Endothelial cell of umbilical vein (primary cell): ENCODE results near the gene LMF2. TPM values are rescaled to one million over a fixed set of nuclear protein-coding genes. Genes with fewer than 3 reads are reported as not detected.
A peak's percentile ranks its signal among the peaks of the same experiment; 100 is the strongest.

ENCODE experiments used
- BruUV-seq: library from RNA; stranded (reverse); fragments of 400-500 nt; replicated peaks from 2 replicates; lab custom pipeline; 2021; lab: Mats Ljungman, UMichigan
- CTCF ChIA-PET: fragments of 300-600, 350-600 bp; sonication (Branson Sonifier 250); formaldehyde crosslinking; loops from one replicate; lab custom pipeline; 2021; ENCODE audit warnings: antibody characterized with exemption, inconsistent platforms; lab: Charles Lee
- POLR2A ChIA-PET: fragments of 300-600, 350-600 bp; sonication (Branson Sonifier 250); formaldehyde crosslinking; loops from one replicate; lab custom pipeline; 2021; ENCODE audit warnings: antibody characterized with exemption, inconsistent platforms; lab: Charles Lee
- DNase-seq: peaks from one replicate; pipeline ENCODE4 v3.0.0-alpha.2; 2011; ENCODE audit warnings: low read depth, low spot score
- FAIRE-seq: peaks from 2 replicates; lab custom pipeline; 2011; peaks lifted over from hg19 to GRCh38; lab: Jason Lieb, UNC
- H2AFZ ChIP-seq: 2 replicates; pipeline ENCODE4 v1.6.0; 2012; ENCODE audit warnings: low read depth, low read length, control low read depth, inconsistent platforms
- H3K27ac ChIP-seq: 2 replicates; pipeline ENCODE4 v1.5.1; 2011; ENCODE audit warnings: low read depth, mild to moderate bottlenecking, control low read depth, low read length, moderate library complexity; ENCODE audit not compliant: insufficient read depth
- H3K27me3 ChIP-seq, 2 experiments: 2 replicates each; pipeline versions ENCODE4 v1.6.0 to v1.6.1; 2011; ENCODE audit warnings: low read length in 2 of 2, mixed read lengths in 1 of 2; ENCODE audit not compliant: control insufficient read depth in 2 of 2, insufficient read depth in 2 of 2
- H3K36me3 ChIP-seq, 2 experiments: 2 replicates in 1 of 2; 3 replicates in 1 of 2; pipeline ENCODE4 v1.5.1; 2011; ENCODE audit warnings: low read length in 2 of 2, mild to moderate bottlenecking in 1 of 2, moderate library complexity in 1 of 2; ENCODE audit not compliant: control insufficient read depth in 2 of 2, insufficient read depth in 2 of 2; ENCODE audit errors: extremely low read depth in 1 of 2
- H3K4me1 ChIP-seq: 3 replicates; pipeline ENCODE4 v1.5.1; 2011; ENCODE audit warnings: mild to moderate bottlenecking, low read length; ENCODE audit not compliant: control insufficient read depth, insufficient read depth; ENCODE audit errors: extremely low read depth
- H3K4me2 ChIP-seq: 2 replicates; pipeline ENCODE4 v1.6.1; 2011; ENCODE audit warnings: low read length, control low read depth, mixed read lengths; ENCODE audit not compliant: insufficient read depth
- H3K4me3 ChIP-seq, 3 experiments: fragments of 200-600 bp in 1 of 3; sonication (generic), shearing (Covaris generic) in 1 of 3; replicated peaks in 1 of 3; 2 replicates each; pipeline ENCODE4 v1.5.1; 2011 to 2016; ENCODE audit warnings: control low read depth in 3 of 3, low read length in 3 of 3, mild to moderate bottlenecking in 2 of 3, inconsistent platforms in 1 of 3, low read depth in 1 of 3, moderate library complexity in 1 of 3; ENCODE audit not compliant: insufficient read depth in 1 of 3
- H3K79me2 ChIP-seq: 2 replicates; pipeline ENCODE4 v1.6.0; 2012; ENCODE audit warnings: low read length, inconsistent platforms; ENCODE audit not compliant: control insufficient read depth, insufficient read depth
- H3K9ac ChIP-seq: replicated peaks from 2 replicates; pipeline ENCODE3; 2011; ENCODE audit warnings: low read length, control low read depth; ENCODE audit not compliant: insufficient read depth; ENCODE audit errors: extremely low read depth
- H3K9me1 ChIP-seq: replicated peaks from 3 replicates; pipeline ENCODE4 v1.6.0; 2011; ENCODE audit warnings: mild to moderate bottlenecking, low read length; ENCODE audit not compliant: control insufficient read depth, insufficient read depth; ENCODE audit errors: extremely low read depth
- H3K9me3 ChIP-seq: replicated peaks from 2 replicates; pipeline ENCODE4 v1.5.1; 2012; ENCODE audit warnings: low read length, inconsistent platforms; ENCODE audit not compliant: control insufficient read depth, insufficient read depth
- H4K20me1 ChIP-seq: replicated peaks from 2 replicates; pipeline ENCODE3; 2011; ENCODE audit warnings: mild to moderate bottlenecking, low read length; ENCODE audit not compliant: control insufficient read depth, insufficient read depth; ENCODE audit errors: extremely low read depth
- EZH2 ChIP-seq: IDR thresholded peaks from 2 replicates; pipeline ENCODE4 v1.6.1; 2012; ENCODE audit warnings: borderline replicate concordance, low read depth, mild to moderate bottlenecking, moderate library complexity, low read length, inconsistent platforms; ENCODE audit not compliant: severe bottlenecking
- FOS ChIP-seq: IDR thresholded peaks from 2 replicates; pipeline ENCODE4 v1.6.1; 2011; ENCODE audit warnings: mild to moderate bottlenecking, low read length, moderate library complexity, borderline replicate concordance; ENCODE audit not compliant: insufficient read depth
- GATA2 ChIP-seq: IDR thresholded peaks from 2 replicates; pipeline ENCODE4 v1.7.0; 2011; ENCODE audit warnings: low read depth, mild to moderate bottlenecking, moderate library complexity, mixed read lengths, low read length; ENCODE audit not compliant: insufficient read length, insufficient read depth
- JUN ChIP-seq: IDR thresholded peaks from 2 replicates; pipeline ENCODE4 v1.6.1; 2011; ENCODE audit warnings: borderline replicate concordance, low read depth; ENCODE audit not compliant: insufficient read length, insufficient read depth
- MYC ChIP-seq: IDR thresholded peaks from one replicate; pipeline ENCODE4 v1.6.1; 2011; ENCODE audit warnings: mild to moderate bottlenecking, low read depth, low read length
- POLR2A ChIP-seq: IDR thresholded peaks from 2 replicates; pipeline ENCODE4 v1.6.1; 2012; ENCODE audit warnings: low read depth, mild to moderate bottlenecking, control low read depth, low read length
- POLR2AphosphoS5 ChIP-seq: IDR thresholded peaks from 2 replicates; pipeline ENCODE4 v1.6.1; 2012; ENCODE audit warnings: low read depth, mild to moderate bottlenecking, control low read depth, low read length, moderate library complexity; ENCODE audit not compliant: insufficient read depth
- dilution Hi-C: fragments of 300-500 bp; cut with MboI; formaldehyde crosslinking; loops from one replicate; pipeline ENCODE4 v1.15.0; 2019; ENCODE audit warnings: low sequenced_read_pairs; ENCODE audit not compliant: extremely low pct_ligation_motif_present
- intact Hi-C: fragments of 100-400 bp; cut with micrococcal nuclease; formaldehyde crosslinking; loops from one replicate; pipeline ENCODE4 v1.10.0; 2022
- polyA plus RNA-seq, 4 experiments: library from polyadenylated mRNA; depleted of rRNA in 3 of 4; stranded (reverse) in 3 of 4; unstranded in 1 of 4; fragments of >200 nt; gene quantifications; 2 replicates each; pipeline versions ENCODE4 v1.2.1 to v1.2.3, GENCODE V29; 2011 to 2012; ENCODE audit warnings: missing spikeins in 1 of 4
- total RNA-seq: library from RNA; stranded (reverse); gene quantifications from 2 replicates; pipeline ENCODE4 v1.2.3, GENCODE V29; 2021
- TF ChIP-seq, protein P1 (sequence below), 2 donors: IDR thresholded peaks; 1 replicate in 1 of 2; 2 replicates in 1 of 2; pipeline ENCODE4 v1.5.1; 2011; ENCODE audit warnings: low read length in 2 of 2, mild to moderate bottlenecking in 2 of 2, moderate library complexity in 2 of 2, control low read depth in 1 of 2, inconsistent platforms in 1 of 2, low read depth in 1 of 2; ENCODE audit not compliant: insufficient read depth in 1 of 2; ENCODE audit errors: extremely low read depth in 1 of 2
- TF ChIP-seq, protein P2 (sequence below): IDR thresholded peaks from 2 replicates; pipeline ENCODE4 v1.6.1; 2011; ENCODE audit not compliant: insufficient read depth, insufficient read length

The LMF2 gene
- total and polyA plus RNA-seq, 2 donors (not counting 3 experiments of a cell fraction or from before 2014, with no cell fraction given), result 89.7 to 112 TPM

DNA sequence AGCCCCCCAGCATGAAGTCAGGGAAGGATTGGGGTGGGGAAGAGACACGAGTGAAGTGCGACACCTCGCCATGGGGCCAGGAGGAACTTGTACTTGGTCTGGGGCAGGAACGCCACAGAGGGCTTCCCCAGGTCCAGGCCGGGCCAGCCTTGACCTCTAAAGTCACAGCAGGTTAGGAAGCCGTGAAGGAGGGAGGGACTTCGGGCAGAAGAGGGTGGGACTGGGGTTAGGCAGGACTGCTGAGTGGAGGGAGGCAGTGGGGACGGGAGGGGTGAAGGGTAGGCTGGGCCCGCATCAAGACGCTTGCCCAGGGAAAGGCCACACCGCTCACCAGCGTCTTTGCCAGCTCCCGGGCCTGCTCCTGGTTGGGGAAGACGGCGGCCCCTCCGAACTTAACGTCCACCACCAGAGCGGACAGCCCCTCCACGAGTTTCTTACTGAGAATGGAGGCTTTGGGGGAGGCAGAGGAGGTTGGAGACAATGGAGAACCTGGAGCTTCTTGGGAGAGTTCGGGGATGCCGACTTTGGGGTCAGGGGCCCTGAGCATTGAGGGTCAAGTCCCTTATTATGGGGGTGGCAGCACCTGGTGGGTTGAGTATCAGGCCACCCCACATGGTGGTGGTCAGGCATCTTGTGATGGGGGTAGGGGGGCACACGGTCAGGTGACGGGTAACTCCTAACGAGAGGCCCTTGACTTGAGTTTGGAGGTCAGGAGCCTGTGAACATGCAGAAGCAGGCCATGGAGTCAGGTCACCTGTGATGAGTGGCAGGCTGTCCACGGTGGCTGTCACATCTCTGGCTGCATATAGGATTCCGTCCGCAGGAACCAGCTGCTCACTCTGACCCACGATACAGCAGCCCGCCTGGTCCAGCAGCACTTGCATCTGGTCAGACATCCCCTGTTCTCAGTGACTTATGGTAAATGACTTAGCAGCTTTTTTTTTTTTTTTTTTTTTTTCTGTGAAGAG lies 19.6 kb upstream of the LMF2 start:
- peaks cover 10% of the 10 kb centered on the region for H3K79me2 ChIP-seq
- FAIRE-seq, result no peak
- peaks cover 3 to 13% of the 10 kb centered on the region in 2 experiments for H3K27me3 ChIP-seq
- peak overlapping the region; percentile 45 for H3K4me2 ChIP-seq
- TF ChIP-seq, protein P1, sequence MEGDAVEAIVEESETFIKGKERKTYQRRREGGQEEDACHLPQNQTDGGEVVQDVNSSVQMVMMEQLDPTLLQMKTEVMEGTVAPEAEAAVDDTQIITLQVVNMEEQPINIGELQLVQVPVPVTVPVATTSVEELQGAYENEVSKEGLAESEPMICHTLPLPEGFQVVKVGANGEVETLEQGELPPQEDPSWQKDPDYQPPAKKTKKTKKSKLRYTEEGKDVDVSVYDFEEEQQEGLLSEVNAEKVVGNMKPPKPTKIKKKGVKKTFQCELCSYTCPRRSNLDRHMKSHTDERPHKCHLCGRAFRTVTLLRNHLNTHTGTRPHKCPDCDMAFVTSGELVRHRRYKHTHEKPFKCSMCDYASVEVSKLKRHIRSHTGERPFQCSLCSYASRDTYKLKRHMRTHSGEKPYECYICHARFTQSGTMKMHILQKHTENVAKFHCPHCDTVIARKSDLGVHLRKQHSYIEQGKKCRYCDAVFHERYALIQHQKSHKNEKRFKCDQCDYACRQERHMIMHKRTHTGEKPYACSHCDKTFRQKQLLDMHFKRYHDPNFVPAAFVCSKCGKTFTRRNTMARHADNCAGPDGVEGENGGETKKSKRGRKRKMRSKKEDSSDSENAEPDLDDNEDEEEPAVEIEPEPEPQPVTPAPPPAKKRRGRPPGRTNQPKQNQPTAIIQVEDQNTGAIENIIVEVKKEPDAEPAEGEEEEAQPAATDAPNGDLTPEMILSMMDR (IDR thresholded peaks at IDR 0.05; ENCODE audit: extremely low read depth in 1 of 2, insufficient read depth in 1 of 2, low read depth in 1 of 2, low read length in 2 of 2), result no peak
- TF ChIP-seq JUN, result no peak
- no peak for TF ChIP-seq MYC
- no peak for TF ChIP-seq FOS
- TF ChIP-seq EZH2, result no peak
- no peak for TF ChIP-seq GATA2
- TF ChIP-seq, protein P2, sequence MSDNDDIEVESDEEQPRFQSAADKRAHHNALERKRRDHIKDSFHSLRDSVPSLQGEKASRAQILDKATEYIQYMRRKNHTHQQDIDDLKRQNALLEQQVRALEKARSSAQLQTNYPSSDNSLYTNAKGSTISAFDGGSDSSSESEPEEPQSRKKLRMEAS, result no peak
- TF ChIP-seq POLR2A, result no peak
- TF ChIP-seq POLR2AphosphoS5, result no peak
- dilution Hi-C loops, result no loop called here
- no peak overlapping the region for H3K9ac ChIP-seq
- peak overlapping the region; percentile 75 for H2AFZ ChIP-seq
- ChIA-PET POLR2A (no interaction called here), CTCF (interaction anchor here (0.5 to 2.7 kb wide), 6 partner anchors 12 to 248 kb away, joined by 3 to 21 read pairs (median 3); partner anchors contain the start of genes LMF2 and NCAPH2)
- intact Hi-C loops, result no loop called here
- H3K4me3 ChIP-seq, result peak overlapping the region in 1 of 3 experiments; percentile 66
- no peaks in the 10 kb centered on the region for H3K9me3 ChIP-seq
- peaks cover 28% of the 10 kb centered on the region for H3K4me1 ChIP-seq
- TSS peak; percentile 2 for BruUV-seq
- H3K27ac ChIP-seq, result no peak overlapping the region
- H3K36me3 ChIP-seq, result peaks cover 0 to 16% of the 10 kb centered on the region in 2 experiments
- no peaks in the 10 kb centered on the region for H4K20me1 ChIP-seq
- no peak for DNase-seq
- H3K9me1 ChIP-seq, result no peaks in the 10 kb centered on the region
